Astrocyte of the hippocampus (primary cell): ENCODE measurements around the gene APLF.

Source experiments
- DNase-seq: peaks from one replicate; pipeline ENCODE4 v3.0.0; 2011; ENCODE audit warnings: low read depth, low spot score

Gene APLF

GRCh38 chr2:68467077-68467960 is at the start of gene APLF, which contains the start of gene FBXO48:
APLF (plus strand) TSS chr2:68467585; CDS start chr2:68467732, 147 bp downstream.
FBXO48 (minus strand) TSS chr2:68467294; CDS start chr2:68465145, 2,149 bp downstream.
- DNase-seq = peak; percentile 99

- DNase-seq = no peak
Observed at GRCh38 chr2:68417926-68418325, 49.5 kb upstream of the APLF start.

- no peak for DNase-seq
Observed at GRCh38 chr2:68418419-68418818, 49.0 kb upstream of the APLF start.

GRCh38 chr2:68418855-68419254 is 48.5 kb upstream of the APLF start:
- DNase-seq = no peak

GRCh38 chr2:68420254-68420910 is 47.0 kb upstream of the APLF start:
- no peak for DNase-seq

GRCh38 chr2:68423966-68424650 is 43.3 kb upstream of the APLF start:
- no peak for DNase-seq

- DNase-seq = no peak
Observed at GRCh38 chr2:68425503-68425902, 41.9 kb upstream of the APLF start.

- no peak for DNase-seq
Observed at GRCh38 chr2:68426446-68426845, 40.9 kb upstream of the APLF start.

GRCh38 chr2:68426848-68427579 is 40.4 kb upstream of the APLF start:
- no peak for DNase-seq

GRCh38 chr2:68428126-68428525 is 39.3 kb upstream of the APLF start:
- no peak for DNase-seq

- no peak for DNase-seq
Observed at GRCh38 chr2:68428746-68429145, 38.6 kb upstream of the APLF start.

- no peak for DNase-seq
Observed at GRCh38 chr2:68429311-68429826, 38.0 kb upstream of the APLF start.

GRCh38 chr2:68431316-68431972 is 35.9 kb upstream of the APLF start:
- DNase-seq = no peak

GRCh38 chr2:68432696-68433658 is 34.4 kb upstream of the APLF start:
- no peak for DNase-seq

GRCh38 chr2:68434981-68435380 is 32.4 kb upstream of the APLF start:
- DNase-seq = no peak

GRCh38 chr2:68435615-68436014 is 31.8 kb upstream of the APLF start:
- DNase-seq = peak; percentile 22

GRCh38 chr2:68436270-68436669 is 31.1 kb upstream of the APLF start:
- no peak for DNase-seq

- no peak for DNase-seq
Observed at GRCh38 chr2:68438455-68439303, 28.7 kb upstream of the APLF start.
